Neural cell (in vitro differentiated cells): ENCODE data around the gene ZNF532. TPM values are rescaled to one million over a fixed set of nuclear protein-coding genes. Genes with fewer than 3 reads are reported as not detected.

Source experiments
- H2AFZ ChIP-seq: fragments of 200-600, 300-800 bp; sonication (generic), shearing (Covaris generic); 2 replicates; pipeline ENCODE4 v1.6.0; 2014; ENCODE audit warnings: low read depth, mild to moderate bottlenecking, antibody characterized with exemption, low read length, moderate library complexity
- H3F3A ChIP-seq: fragments of 200-600 bp; shearing (Covaris generic); 2 replicates; pipeline ENCODE4 v1.6.1; 2016; ENCODE audit warnings: mild to moderate bottlenecking, moderate library complexity, mixed read lengths, antibody characterized with exemption, low read length; ENCODE audit not compliant: insufficient read depth, poor library complexity, severe bottlenecking
- H3K27ac ChIP-seq: fragments of 200-600, 300-800 bp; sonication (generic), shearing (Covaris generic); 2 replicates; pipeline ENCODE4 v1.5.1; 2014; ENCODE audit warnings: mild to moderate bottlenecking, low read length, moderate library complexity
- H3K27me3 ChIP-seq: fragments of 300-800, 200-600 bp; sonication (generic), shearing (Covaris generic); 2 replicates; pipeline ENCODE4 v1.6.0; 2014; ENCODE audit warnings: mild to moderate bottlenecking, low read depth, low read length, moderate library complexity; ENCODE audit not compliant: insufficient read depth
- H3K36me3 ChIP-seq: fragments of 300-800, 200-600 bp; sonication (generic), shearing (Covaris generic); 2 replicates; pipeline ENCODE4 v1.5.1; 2014; ENCODE audit warnings: mild to moderate bottlenecking, antibody characterized with exemption, low read length, moderate library complexity; ENCODE audit not compliant: insufficient read depth
- H3K4me2 ChIP-seq: fragments of 300-800, 200-600 bp; sonication (generic), shearing (Covaris generic); 2 replicates; pipeline ENCODE4 v1.6.0; 2014; ENCODE audit warnings: mild to moderate bottlenecking, low read length
- H3K4me3 ChIP-seq: fragments of 300-800, 200-600 bp; sonication (generic), shearing (Covaris generic); 2 replicates; pipeline ENCODE4 v1.5.1; 2014; ENCODE audit warnings: mild to moderate bottlenecking, low read length, moderate library complexity
- H3K79me2 ChIP-seq: fragments of 200-600 bp; shearing (Covaris generic); replicated peaks from 2 replicates; pipeline ENCODE4 v1.6.0; 2014; ENCODE audit warnings: mild to moderate bottlenecking, low read length, moderate library complexity; ENCODE audit not compliant: insufficient read depth
- H3K9ac ChIP-seq: fragments of 300-800, 200-600 bp; sonication (generic), shearing (Covaris generic); 2 replicates; pipeline ENCODE4 v1.6.1; 2016; ENCODE audit warnings: mild to moderate bottlenecking, low read length, mixed read lengths
- H3K9me2 ChIP-seq: fragments of 200-600 bp; shearing (Covaris generic); 2 replicates; pipeline ENCODE4 v1.6.1; 2016; ENCODE audit warnings: mild to moderate bottlenecking, low read length, mixed read lengths; ENCODE audit not compliant: insufficient read depth
- H3K9me3 ChIP-seq: fragments of 200-600, 300-800 bp; sonication (generic), shearing (Covaris generic); 2 replicates; pipeline ENCODE4 v1.6.1; 2016; ENCODE audit warnings: mild to moderate bottlenecking, mixed run types, low read length, moderate library complexity, mixed read lengths
- H4K20me1 ChIP-seq: fragments of 200-600 bp; shearing (Covaris generic); 2 replicates; pipeline ENCODE4 v1.6.1; 2016; ENCODE audit warnings: mild to moderate bottlenecking, mixed run types; ENCODE audit not compliant: insufficient read depth
- CTCF ChIP-seq: fragments of 450-650 bp; IDR thresholded peaks from 2 replicates; pipeline ENCODE4 v1.5.1; 2014; ENCODE audit warnings: antibody characterized with exemption, mild to moderate bottlenecking, moderate library complexity; ENCODE audit not compliant: poor library complexity, severe bottlenecking
- EP300 ChIP-seq: fragments of 450-650 bp; conservative IDR thresholded peaks from 2 replicates; pipeline ENCODE4 v1.6.1; 2014; ENCODE audit warnings: antibody characterized with exemption, mild to moderate bottlenecking, moderate library complexity; ENCODE audit not compliant: poor library complexity, severe bottlenecking
- EZH2 ChIP-seq: fragments of 200-600, 300-800 bp; shearing (Covaris generic), sonication (generic); IDR thresholded peaks from 2 replicates; pipeline ENCODE4 v1.6.1; 2014; ENCODE audit warnings: antibody characterized with exemption, low read length, borderline replicate concordance, mild to moderate bottlenecking; ENCODE audit not compliant: insufficient read depth, poor library complexity, severe bottlenecking
- MXI1 ChIP-seq: fragments of 450-650 bp; conservative IDR thresholded peaks from 2 replicates; pipeline ENCODE4 v1.6.1; 2014; ENCODE audit warnings: antibody characterized with exemption, mild to moderate bottlenecking; ENCODE audit not compliant: poor library complexity, severe bottlenecking
- POLR2AphosphoS5 ChIP-seq: IDR thresholded peaks from 2 replicates; pipeline ENCODE4 v1.6.1; 2012
- RAD21 ChIP-seq: fragments of 450-650 bp; conservative IDR thresholded peaks from 2 replicates; pipeline ENCODE4 v1.6.1; 2014; ENCODE audit warnings: antibody characterized with exemption, mild to moderate bottlenecking, moderate library complexity
- REST ChIP-seq: IDR thresholded peaks from 2 replicates; pipeline ENCODE4 v1.6.1; 2012; ENCODE audit warnings: borderline replicate concordance
- SMC3 ChIP-seq: fragments of 450-650 bp; conservative IDR thresholded peaks from 2 replicates; pipeline ENCODE4 v1.6.1; 2014; ENCODE audit warnings: antibody characterized with exemption, mild to moderate bottlenecking, moderate library complexity; ENCODE audit not compliant: poor library complexity
- TAF1 ChIP-seq: IDR thresholded peaks from 2 replicates; pipeline ENCODE4 v1.6.1; 2012; ENCODE audit warnings: low read depth
- polyA plus RNA-seq: library from polyadenylated mRNA; depleted of rRNA; stranded (reverse); fragments of >200 nt; gene quantifications from 2 replicates; pipeline ENCODE4 v1.2.3, GENCODE V29; 2014

The ZNF532 gene
- polyA plus RNA-seq, 1 donor from 2014 or later: 119 TPM

DNA sequence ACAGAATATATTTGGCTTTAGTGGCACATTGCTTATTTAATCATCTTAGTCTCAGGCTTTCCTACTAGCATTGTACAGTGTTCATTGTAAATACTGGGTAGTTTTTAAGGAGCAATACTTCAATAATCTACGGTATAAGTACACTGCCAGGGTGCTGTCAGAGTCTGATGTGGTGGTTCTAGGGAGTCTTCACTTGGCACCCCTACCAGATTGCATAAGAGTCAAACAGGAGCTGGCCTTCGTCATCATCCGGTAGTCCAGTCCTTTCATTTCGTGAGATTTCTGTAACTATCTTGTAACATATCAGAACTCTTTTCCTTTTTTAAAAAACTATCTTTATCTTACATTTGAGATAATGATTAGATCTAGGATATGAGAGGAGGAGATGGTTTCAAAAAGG is 91.1 kb downstream of the ZNF532 start:
- H3K4me2 ChIP-seq: no peak overlapping the region
- no peak for TF ChIP-seq SMC3
- no peak overlapping the region for H2AFZ ChIP-seq
- no peaks in the 10 kb centered on the region for H3F3A ChIP-seq
- no peaks in the 10 kb centered on the region for H4K20me1 ChIP-seq
- H3K9me3 ChIP-seq: no peaks in the 10 kb centered on the region
- H3K9me2 ChIP-seq: no peaks in the 10 kb centered on the region
- H3K36me3 ChIP-seq: peaks cover 20% of the 10 kb centered on the region
- H3K27ac ChIP-seq: no peak overlapping the region
- no peak overlapping the region for H3K9ac ChIP-seq
- no peaks in the 10 kb centered on the region for H3K27me3 ChIP-seq
- H3K4me3 ChIP-seq: no peak overlapping the region
- H3K79me2 ChIP-seq: peaks cover 14% of the 10 kb centered on the region

- peaks cover 15% of the 10 kb centered on the region for H3K79me2 ChIP-seq
- peaks cover 29% of the 10 kb centered on the region for H3K36me3 ChIP-seq
- H3K9me2 ChIP-seq: no peaks in the 10 kb centered on the region
- no peak overlapping the region for H3K9ac ChIP-seq
- H4K20me1 ChIP-seq: no peaks in the 10 kb centered on the region
- no peak overlapping the region for H3K4me2 ChIP-seq
- H3K27me3 ChIP-seq: no peaks in the 10 kb centered on the region
- no peaks in the 10 kb centered on the region for H3K9me3 ChIP-seq
- TF ChIP-seq TAF1 (no peak), POLR2AphosphoS5 (no peak), EZH2 (no peak), MXI1 (no peak), RAD21 (no peak), EP300 (no peak), CTCF (no peak), REST (no peak)
- H3K27ac ChIP-seq: no peak overlapping the region
- H2AFZ ChIP-seq: no peak overlapping the region
- H3K4me3 ChIP-seq: no peak overlapping the region
- no peaks in the 10 kb centered on the region for H3F3A ChIP-seq
These were observed 94.0 kb downstream of the ZNF532 start for GRCh38 chr18:58958628-58959027.

- no peaks in the 10 kb centered on the region for H3K9me3 ChIP-seq
- no peak overlapping the region for H3K4me2 ChIP-seq
- H3K36me3 ChIP-seq: peaks cover 22% of the 10 kb centered on the region
- no peaks in the 10 kb centered on the region for H3K9me2 ChIP-seq
- no peaks in the 10 kb centered on the region for H3K27me3 ChIP-seq
- no peaks in the 10 kb centered on the region for H3F3A ChIP-seq
- H4K20me1 ChIP-seq: peaks cover 4% of the 10 kb centered on the region
- H3K79me2 ChIP-seq: peaks cover 21% of the 10 kb centered on the region
- TF ChIP-seq CTCF (no peak), POLR2AphosphoS5 (no peak), RAD21 (no peak), MXI1 (no peak)
- no peak overlapping the region for H3K4me3 ChIP-seq
- no peak overlapping the region for H3K9ac ChIP-seq
- H2AFZ ChIP-seq: no peak overlapping the region
- H3K27ac ChIP-seq: no peak overlapping the region
These were observed 95.8 kb downstream of the ZNF532 start for GRCh38 chr18:58960508-58960907.
